IPS-11a (cell line): ENCODE measurements around the gene TYW1B.
"Not testable (repeated sequence)": the region's sequence is repeated elsewhere in the genome, so short reads cannot be mapped to it uniquely, and the experiment has no call there.

ENCODE experiments used
- H3K4me3 ChIP-seq: one replicate; pipeline ENCODE4 v1.5.1; 2013; ENCODE audit warnings: low read depth, low read length, control low read depth

TYW1B gene

GRCh38 chr7:72561988-72562387 lies 266.0 kb downstream of the TYW1B start:
- not testable (repeated sequence) for H3K4me3 ChIP-seq

GRCh38 chr7:72559546-72559945 lies 268.5 kb downstream of the TYW1B start:
- not testable (repeated sequence) for H3K4me3 ChIP-seq

GRCh38 chr7:72556733-72557132 lies 271.3 kb downstream of the TYW1B start:
- not testable (repeated sequence) for H3K4me3 ChIP-seq

GRCh38 chr7:72555238-72555637 lies 272.8 kb downstream of the TYW1B start:
- H3K4me3 ChIP-seq: not testable (repeated sequence)

- H3K4me3 ChIP-seq: not testable (repeated sequence)
Measured at GRCh38 chr7:72554401-72554800, 273.6 kb downstream of the TYW1B start.

GRCh38 chr7:72550454-72550853 lies 277.5 kb downstream of the TYW1B start:
- H3K4me3 ChIP-seq: not testable (repeated sequence)

GRCh38 chr7:72546586-72547237 lies 281.3 kb downstream of the TYW1B start:
- H3K4me3 ChIP-seq: not testable (repeated sequence)

- H3K4me3 ChIP-seq: not testable (repeated sequence)
Measured at GRCh38 chr7:72544531-72544930, 283.5 kb downstream of the TYW1B start.

- H3K4me3 ChIP-seq: no peak overlapping the region
Measured at GRCh38 chr7:72540923-72541322, 287.1 kb downstream of the TYW1B start.

- H3K4me3 ChIP-seq: no peak overlapping the region
Measured at GRCh38 chr7:72540106-72540611, 287.8 kb downstream of the TYW1B start.

GRCh38 chr7:72539702-72540101 lies 288.3 kb downstream of the TYW1B start:
- no peak overlapping the region for H3K4me3 ChIP-seq

GRCh38 chr7:72538856-72539255 lies 289.1 kb downstream of the TYW1B start:
- H3K4me3 ChIP-seq: no peak overlapping the region

GRCh38 chr7:72538147-72538546 lies 289.9 kb downstream of the TYW1B start:
- no peak overlapping the region for H3K4me3 ChIP-seq

- H3K4me3 ChIP-seq: not testable (repeated sequence)
Measured at GRCh38 chr7:72536038-72536437, 292.0 kb downstream of the TYW1B start.

- not testable (repeated sequence) for H3K4me3 ChIP-seq
Measured at GRCh38 chr7:72531048-72531447, 297.0 kb downstream of the TYW1B start.
